BLaER1 treated with 17β-estradiol and CSF1 and Interleukin-3, amounts not matched to agents 10 nM and 100 nM (cell line): ENCODE measurements around the gene HNRNPR.

Source experiments
- H3K27ac ChIP-seq, 11 experiments: shearing (Covaris generic); formaldehyde crosslinking; 2 replicates each; pipeline ENCODE4 v1.8.1; 2022
- H3K27me3 ChIP-seq, 11 experiments: shearing (Covaris generic); formaldehyde crosslinking; 2 replicates each; pipeline ENCODE4 v1.8.1; 2022
- H3K36me3 ChIP-seq, 11 experiments: shearing (Covaris generic); formaldehyde crosslinking; 2 replicates each; pipeline ENCODE4 v1.8.1; 2022
- H3K4me1 ChIP-seq, 10 experiments: shearing (Covaris generic); formaldehyde crosslinking; 2 replicates each; pipeline ENCODE4 v1.8.1; 2022
- H3K4me2 ChIP-seq, 11 experiments: shearing (Covaris generic); formaldehyde crosslinking; 2 replicates each; pipeline ENCODE4 v1.8.1; 2022
- H3K4me3 ChIP-seq, 10 experiments: shearing (Covaris generic); formaldehyde crosslinking; 2 replicates each; pipeline ENCODE4 v1.8.1; 2022
- H3K9ac ChIP-seq, 11 experiments: shearing (Covaris generic); formaldehyde crosslinking; 2 replicates each; pipeline ENCODE4 v1.8.1; 2022
- H3K9me3 ChIP-seq, 11 experiments: shearing (Covaris generic); formaldehyde crosslinking; replicated peaks in 1 of 11; 2 replicates each; pipeline ENCODE4 v1.8.1; 2022
- H4K20me1 ChIP-seq, 11 experiments: shearing (Covaris generic); formaldehyde crosslinking; 2 replicates each; pipeline ENCODE4 v1.8.1; 2022
- Cebpa-rat ChIP-seq, 11 experiments: shearing (Covaris generic); IDR thresholded peaks; 2 replicates each; pipeline ENCODE4 v1.8.1; 2022

HNRNPR gene

DNA sequence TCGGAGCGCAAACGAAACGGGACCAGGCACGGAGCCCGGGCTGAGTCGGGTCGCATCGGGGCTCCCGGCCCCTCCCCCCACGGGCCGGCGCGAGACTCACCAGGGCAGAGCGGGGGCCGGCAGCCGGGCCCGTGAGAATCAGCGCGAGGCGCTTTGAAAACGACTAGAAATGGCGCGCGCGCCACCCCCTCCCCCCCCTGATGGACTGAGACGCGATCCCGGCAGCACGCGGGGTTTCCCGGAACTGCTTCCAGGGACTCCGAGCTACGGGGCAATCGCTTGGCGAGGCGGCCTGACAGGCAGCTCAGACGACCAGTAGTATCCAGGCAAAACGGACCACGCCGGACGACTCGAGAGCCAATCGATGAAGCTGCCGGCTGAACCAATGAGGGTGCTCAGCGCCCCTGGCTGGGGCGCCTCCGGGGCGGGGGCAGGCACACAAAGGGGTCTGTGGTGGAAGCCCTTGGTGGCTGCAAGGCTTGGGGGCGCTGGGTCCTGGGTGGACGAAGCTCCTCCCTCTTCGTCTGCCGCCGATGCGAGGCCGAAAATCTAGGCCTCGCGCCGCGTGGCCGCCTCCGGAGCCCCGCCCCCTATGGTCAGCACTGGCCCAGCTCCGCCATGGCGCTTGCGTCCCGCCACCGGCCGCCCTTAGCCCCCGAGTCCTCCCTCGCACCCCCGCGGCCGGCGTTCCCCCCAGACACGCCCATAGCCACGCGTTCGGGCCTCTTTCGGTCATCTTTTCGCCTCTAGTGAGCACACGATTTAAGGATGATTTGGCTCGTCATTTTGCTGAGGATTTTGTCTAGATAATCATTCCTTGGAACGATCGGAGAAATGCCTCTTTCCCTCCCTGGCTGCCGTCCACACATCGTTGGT, at the start of gene HNRNPR:
TSS of gene HNRNPR (minus strand) at position 174 of the 876 bp plus-strand sequence. CDS start 3,276 bp downstream, outside the sequence.
- H3K4me1 ChIP-seq, result peaks cover 25 to 41% (median 38%) of the 10 kb centered on the region in 10 experiments
- no peaks in the 10 kb centered on the region for H3K27me3 ChIP-seq
- peaks cover 0 to 13% (median 9%) of the 10 kb centered on the region in 11 experiments; a peak in 8 of 22 replicates for H3K9me3 ChIP-seq
- peak within 1 kb of the TSS; percentile 82 to 98 (median 93) for H3K4me2 ChIP-seq
- H3K27ac ChIP-seq, result peak within 1 kb of the TSS; percentile 85 to 100 (median 97)
- peak within 1 kb of the TSS; percentile 94 to 99 (median 99) for H3K9ac ChIP-seq
- peak within 1 kb of the TSS; percentile 71 to 89 (median 80) for H3K4me3 ChIP-seq
- peaks cover 0 to 20% (median 13%) of the 10 kb centered on the region in 11 experiments; a peak in 9 of 22 replicates for H3K36me3 ChIP-seq
- TF ChIP-seq Cebpa-rat (IDR thresholded peaks at IDR 0.05), result no peak
- H4K20me1 ChIP-seq, result peaks cover 39 to 42% (median 41%) of the 10 kb centered on the region in 11 experiments

DNA sequence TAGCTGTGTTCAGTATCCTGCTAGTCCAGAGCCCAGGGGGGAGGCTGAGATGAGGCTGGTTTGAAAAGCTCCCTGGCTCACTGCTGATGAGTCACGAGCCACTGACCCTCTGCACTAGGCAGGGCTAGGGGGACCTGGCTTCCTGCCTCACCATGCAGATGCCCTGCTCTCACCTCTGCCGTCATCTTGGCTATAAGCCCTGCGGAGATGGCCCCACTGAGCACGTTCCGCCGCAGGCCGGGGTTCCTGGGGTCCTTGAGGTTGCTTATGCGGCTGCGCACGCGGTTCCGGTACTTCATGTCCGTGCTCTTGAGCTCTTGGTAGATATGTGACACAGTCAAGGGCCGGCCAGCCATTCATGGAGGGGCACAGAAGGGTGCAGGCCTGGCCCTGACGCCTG, 49.6 kb upstream of the HNRNPR start:
- TF ChIP-seq Cebpa-rat (IDR thresholded peaks at IDR 0.05), result no peak
- Histone ChIP-seq H3K27me3 (no peaks in the 10 kb centered on the region), H3K27ac (no peak overlapping the region), H4K20me1 (no peaks in the 10 kb centered on the region), H3K9ac (peak overlapping the region in 2 of 11 experiments; percentile 5 to 38; a peak in 2 of 22 replicates), H3K4me3 (no peak overlapping the region), H3K4me1 (peaks cover 5 to 24% (median 17%) of the 10 kb centered on the region in 10 experiments; a peak in 16 of 20 replicates), H3K9me3 (no peaks in the 10 kb centered on the region; a peak in 1 of 22 replicates), H3K36me3 (no peaks in the 10 kb centered on the region), H3K4me2 (peak overlapping the region in 10 of 11 experiments; percentile 15 to 69 (median 52); a peak in 18 of 22 replicates)

DNA sequence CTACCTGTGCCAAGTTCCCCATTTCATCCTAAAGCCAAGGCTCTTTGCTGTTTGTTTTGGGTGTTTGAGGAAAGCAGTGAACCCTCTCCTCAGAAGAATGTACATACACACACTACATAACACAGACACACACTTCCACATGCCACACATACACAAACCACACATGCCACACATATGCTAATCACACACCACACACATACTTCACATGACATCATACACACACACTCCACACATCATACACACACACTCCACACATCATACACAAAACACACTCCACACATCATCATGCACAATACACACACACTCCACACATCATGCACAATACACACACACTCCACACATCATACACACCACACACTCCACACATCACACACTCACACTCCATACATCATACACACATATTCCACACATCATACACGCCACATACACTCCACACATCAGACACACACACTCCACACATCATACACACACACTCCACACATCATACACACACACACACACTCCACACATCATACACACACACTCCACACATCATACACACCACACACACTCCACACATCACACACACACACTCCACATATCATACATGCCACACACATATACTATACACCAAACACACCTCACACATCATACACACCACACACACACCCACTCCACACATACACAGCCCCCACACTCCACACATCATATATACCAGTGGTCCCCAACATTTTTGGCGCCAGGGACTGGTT, 48.2 kb upstream of the HNRNPR start:
- peaks cover 5 to 24% (median 17%) of the 10 kb centered on the region in 10 experiments; a peak in 16 of 20 replicates for H3K4me1 ChIP-seq
- no peaks in the 10 kb centered on the region for H3K27me3 ChIP-seq
- no peak overlapping the region for H3K4me2 ChIP-seq
- no peak overlapping the region for H3K9ac ChIP-seq
- TF ChIP-seq Cebpa-rat (IDR thresholded peaks at IDR 0.05), result no peak
- no peaks in the 10 kb centered on the region for H4K20me1 ChIP-seq
- no peaks in the 10 kb centered on the region for H3K36me3 ChIP-seq
- H3K27ac ChIP-seq, result no peak overlapping the region
- no peaks in the 10 kb centered on the region; a peak in 1 of 22 replicates for H3K9me3 ChIP-seq
- H3K4me3 ChIP-seq, result no peak overlapping the region

DNA sequence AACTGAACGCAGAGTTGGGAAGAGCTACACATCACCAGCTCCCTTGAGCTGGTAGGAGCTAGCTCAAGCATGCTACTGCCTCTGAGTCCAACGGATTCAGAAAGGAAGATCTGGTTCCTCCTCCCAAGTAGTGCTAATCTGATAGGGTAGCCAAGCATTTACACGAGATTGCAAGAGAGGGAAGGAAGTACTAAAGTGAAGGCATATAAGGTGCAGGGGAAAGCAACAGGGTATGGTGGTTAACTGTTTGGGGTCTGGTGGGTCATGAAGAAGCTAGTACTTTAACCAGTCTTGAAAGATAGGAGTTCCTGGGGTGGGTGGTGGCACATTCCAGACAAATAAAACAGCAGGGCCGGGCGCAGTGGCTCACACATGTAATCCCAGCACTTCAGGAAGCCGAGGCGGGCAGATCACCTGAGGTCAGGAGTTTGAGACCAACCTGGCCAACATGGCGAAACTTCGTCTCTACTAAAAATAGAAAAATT, 45.8 kb upstream of the HNRNPR start:
- Histone ChIP-seq H3K4me2 (no peak overlapping the region), H3K4me1 (peaks cover 8 to 17% (median 15%) of the 10 kb centered on the region in 10 experiments; a peak in 18 of 20 replicates), H3K9ac (no peak overlapping the region), H3K9me3 (no peaks in the 10 kb centered on the region; a peak in 1 of 22 replicates), H3K36me3 (no peaks in the 10 kb centered on the region), H3K27ac (no peak overlapping the region), H3K4me3 (no peak overlapping the region), H3K27me3 (no peaks in the 10 kb centered on the region), H4K20me1 (no peaks in the 10 kb centered on the region)
- no peak for TF ChIP-seq Cebpa-rat (IDR thresholded peaks at IDR 0.05)

DNA sequence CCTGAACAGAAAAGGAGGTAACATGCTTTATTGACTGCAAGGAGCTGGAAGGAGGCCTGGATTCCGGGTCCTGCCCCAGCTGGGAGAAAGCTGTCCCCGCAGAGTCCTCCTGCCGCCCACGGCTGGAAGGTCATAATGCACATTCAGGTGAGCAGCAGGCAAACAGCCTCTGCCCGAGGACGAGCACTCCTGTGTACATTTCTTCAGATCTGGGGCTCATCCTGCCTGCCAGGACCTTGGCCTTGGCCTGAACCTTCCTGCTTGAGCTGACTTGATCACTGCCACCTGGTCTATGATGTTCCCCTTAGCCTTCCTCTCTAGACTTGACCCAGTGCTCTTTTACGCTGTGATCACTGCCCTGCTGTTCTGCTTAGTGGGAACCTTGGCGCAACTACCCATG, 43.4 kb upstream of the HNRNPR start:
- no peak overlapping the region for H3K4me3 ChIP-seq
- no peak for TF ChIP-seq Cebpa-rat (IDR thresholded peaks at IDR 0.05)
- no peak overlapping the region for H3K4me2 ChIP-seq
- H4K20me1 ChIP-seq, result no peaks in the 10 kb centered on the region
- H3K27me3 ChIP-seq, result no peaks in the 10 kb centered on the region
- H3K9me3 ChIP-seq, result peaks cover 0 to 2% (median 0%) of the 10 kb centered on the region in 11 experiments; a peak in 2 of 22 replicates
- H3K36me3 ChIP-seq, result no peaks in the 10 kb centered on the region
- H3K27ac ChIP-seq, result no peak overlapping the region
- H3K4me1 ChIP-seq, result peaks cover 7 to 15% (median 9%) of the 10 kb centered on the region in 10 experiments; a peak in 13 of 20 replicates
- no peak overlapping the region for H3K9ac ChIP-seq

DNA sequence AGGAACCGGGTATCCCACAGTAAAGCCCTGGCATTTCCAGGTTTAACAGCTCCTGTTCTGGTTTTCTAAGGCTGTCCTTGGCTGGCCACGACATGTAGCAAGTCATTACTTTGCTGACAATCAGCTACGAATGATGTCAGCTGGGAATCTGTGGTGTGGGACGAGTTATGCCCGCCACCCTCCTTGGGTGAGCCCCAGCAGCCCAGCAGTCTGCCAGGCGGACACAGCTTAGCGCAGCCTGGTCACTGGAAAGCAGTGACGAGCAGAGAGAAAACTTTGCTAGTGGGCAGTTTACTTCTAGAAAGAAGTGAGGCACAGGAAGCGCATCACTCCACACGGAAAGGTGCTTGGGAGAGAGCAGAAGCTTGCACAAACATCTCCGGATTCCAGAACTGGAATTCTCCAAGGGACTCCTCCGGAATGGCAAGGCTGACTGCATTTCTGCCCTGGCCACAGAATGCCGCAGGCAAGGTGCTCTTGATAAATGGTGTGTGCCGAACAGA, 41.1 kb upstream of the HNRNPR start:
- H3K27ac ChIP-seq, result no peak overlapping the region
- peaks cover 9 to 22% (median 11%) of the 10 kb centered on the region in 10 experiments; a peak in 15 of 20 replicates for H3K4me1 ChIP-seq
- H3K4me2 ChIP-seq, result peak overlapping the region in 1 of 11 experiments; percentile 42; a peak in 1 of 22 replicates
- no peaks in the 10 kb centered on the region for H3K27me3 ChIP-seq
- no peak for TF ChIP-seq Cebpa-rat (IDR thresholded peaks at IDR 0.05)
- H3K36me3 ChIP-seq, result no peaks in the 10 kb centered on the region
- H4K20me1 ChIP-seq, result no peaks in the 10 kb centered on the region
- H3K9me3 ChIP-seq, result peaks cover 0 to 7% (median 0%) of the 10 kb centered on the region in 11 experiments; a peak in 2 of 22 replicates
- H3K9ac ChIP-seq, result no peak overlapping the region
- no peak overlapping the region for H3K4me3 ChIP-seq

DNA sequence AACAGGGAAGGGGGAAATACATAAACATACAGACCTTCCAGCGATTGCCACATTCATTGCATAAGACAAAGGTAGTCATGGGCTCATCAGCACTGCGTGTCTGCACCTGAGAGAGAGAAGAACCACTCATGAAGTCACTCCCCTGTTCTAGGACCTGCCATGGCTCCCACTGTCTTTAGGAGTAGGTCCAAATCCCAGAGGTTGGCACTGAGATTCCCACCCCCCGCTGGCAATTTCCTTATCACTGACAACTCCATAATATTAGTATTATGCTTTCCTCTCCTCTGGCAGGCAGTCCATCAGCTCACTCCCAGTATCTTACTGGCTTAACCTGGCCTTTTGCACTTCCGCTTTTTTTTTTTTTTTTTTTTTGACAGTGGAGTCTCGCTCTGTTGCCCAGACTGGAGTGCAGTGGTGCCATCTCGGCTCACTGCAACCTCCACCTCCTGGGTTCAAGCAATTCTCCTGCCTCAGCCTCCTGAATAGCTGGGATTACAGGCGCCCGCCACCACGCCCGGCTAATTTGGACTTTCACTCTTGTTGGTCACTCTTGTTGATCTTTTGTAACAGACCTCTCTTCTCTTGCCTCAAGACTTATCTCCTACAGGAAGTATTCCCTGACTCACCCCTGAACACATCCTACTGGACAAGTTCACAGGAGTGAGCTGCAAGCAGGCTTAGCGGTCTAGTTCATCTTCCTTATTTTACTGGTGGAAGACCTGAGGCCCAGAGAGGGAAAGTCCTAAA, 40.4 kb upstream of the HNRNPR start:
- H3K9ac ChIP-seq, result no peak overlapping the region
- no peaks in the 10 kb centered on the region for H4K20me1 ChIP-seq
- no peak overlapping the region for H3K27ac ChIP-seq
- no peaks in the 10 kb centered on the region for H3K27me3 ChIP-seq
- no peaks in the 10 kb centered on the region for H3K36me3 ChIP-seq
- H3K9me3 ChIP-seq, result peaks cover 0 to 7% (median 0%) of the 10 kb centered on the region in 11 experiments; a peak in 2 of 22 replicates
- peaks cover 9 to 29% (median 11%) of the 10 kb centered on the region in 10 experiments; a peak in 16 of 20 replicates for H3K4me1 ChIP-seq
- no peak for TF ChIP-seq Cebpa-rat (IDR thresholded peaks at IDR 0.05)
- peak overlapping the region in 1 of 11 experiments; percentile 42; a peak in 2 of 22 replicates for H3K4me2 ChIP-seq
- no peak overlapping the region for H3K4me3 ChIP-seq
